Activated T-cell treated with anti-CD3 and anti-CD28 coated beads for 48 hours (primary cell): Measurements from ENCODE around the gene CEP95.

ENCODE experiments used
- DNase-seq: peaks from one replicate; pipeline ENCODE4 v3.0.0-alpha.2; 2020; ENCODE audit warnings: low read depth

Gene CEP95

DNA sequence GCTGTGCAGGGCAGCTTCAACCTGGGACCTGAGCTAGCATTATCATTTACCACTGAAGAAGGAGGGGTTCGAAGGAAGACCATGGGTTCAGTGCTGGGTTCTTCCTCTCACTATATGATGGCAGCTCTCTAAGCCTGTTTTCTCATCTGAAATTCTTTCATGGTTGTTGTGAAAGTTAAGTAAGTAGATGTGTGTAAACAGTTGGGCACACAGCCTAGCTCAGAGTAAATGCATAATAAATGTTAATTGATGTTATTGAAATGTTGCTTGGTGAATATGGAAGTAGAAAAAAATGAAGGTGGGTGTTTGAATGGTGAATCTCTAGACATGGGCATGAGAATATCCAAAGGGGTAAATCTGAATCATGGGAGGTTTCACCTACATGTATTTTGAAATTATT, 9.1 kb downstream of the CEP95 start:
- DNase-seq: no peak

DNA sequence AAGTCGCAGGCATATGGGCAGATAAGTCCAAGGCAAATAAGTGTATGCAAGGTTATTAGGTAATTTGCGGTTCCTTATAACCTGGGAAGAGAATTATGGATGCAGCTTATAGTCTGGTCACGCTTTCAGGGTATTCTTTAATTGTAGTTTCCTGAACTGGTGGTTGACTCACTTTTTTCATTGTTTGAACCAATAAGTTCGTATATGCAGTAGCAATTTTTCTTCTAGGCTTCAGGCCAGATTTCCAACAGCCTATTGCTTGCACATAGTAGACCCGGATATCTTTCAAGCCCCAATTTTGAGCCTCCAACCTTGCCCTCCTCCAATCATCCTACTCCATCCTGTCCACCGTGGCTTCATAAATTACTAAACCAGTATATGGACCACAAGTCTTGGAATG, 12.8 kb downstream of the CEP95 start:
- no peak for DNase-seq

DNA sequence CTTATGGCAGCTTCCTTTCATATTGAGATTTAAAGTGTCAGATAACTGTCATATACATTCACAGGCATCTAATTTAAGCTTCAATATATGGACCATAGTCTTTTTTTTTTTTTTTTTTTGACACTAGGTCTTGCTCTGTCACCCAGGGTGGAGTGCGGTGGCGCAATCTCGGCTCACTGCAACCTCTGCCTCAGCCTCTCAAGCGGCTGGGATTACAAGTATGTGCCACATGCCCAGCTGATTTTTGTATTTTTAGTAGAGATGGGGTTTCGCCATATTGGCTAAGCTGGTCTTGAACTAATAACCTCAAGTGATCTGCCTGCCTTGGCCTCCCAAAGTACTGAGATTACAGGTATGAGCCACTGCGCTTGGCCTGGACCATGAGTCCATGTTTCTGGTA, 13.6 kb downstream of the CEP95 start:
- no peak for DNase-seq

DNA sequence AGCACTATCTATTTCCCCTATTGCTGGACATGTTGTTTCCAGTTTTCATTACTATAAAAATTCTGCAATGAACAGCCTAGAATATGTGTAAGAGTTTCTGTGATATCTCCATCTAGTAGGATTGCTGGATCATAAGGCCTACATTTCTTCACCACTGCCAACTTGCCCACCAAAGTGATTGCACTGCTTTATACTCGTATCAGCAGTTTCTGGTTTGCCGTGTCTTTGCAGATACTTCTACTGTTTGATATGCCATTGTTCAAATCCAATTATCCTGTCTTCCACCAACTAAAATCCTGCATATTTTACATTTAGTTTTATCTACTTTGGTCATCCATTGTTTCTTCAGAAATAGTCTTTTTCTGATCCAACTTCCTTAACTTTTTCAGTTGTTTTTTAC, 21.1 kb downstream of the CEP95 start:
- DNase-seq: no peak

DNA sequence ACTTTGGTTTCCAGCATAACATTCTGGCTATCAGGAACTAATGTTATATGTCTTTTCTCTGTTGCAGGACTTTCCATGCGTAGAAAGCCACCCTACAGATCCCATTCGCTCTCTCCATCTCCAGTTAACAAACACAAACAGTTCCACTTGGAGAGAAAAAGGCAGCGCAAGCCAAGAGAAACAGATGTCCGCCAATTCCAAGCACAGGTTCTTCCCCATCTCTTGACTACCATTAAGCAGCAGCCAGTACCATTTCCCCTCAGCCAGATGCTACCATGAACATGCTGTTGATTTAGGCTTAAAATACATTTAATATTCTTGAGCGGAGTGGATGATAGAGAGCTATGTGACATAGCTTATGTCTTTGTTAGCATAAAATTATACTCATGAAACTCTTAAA, 22.4 kb downstream of the CEP95 start:
- no peak for DNase-seq

DNA sequence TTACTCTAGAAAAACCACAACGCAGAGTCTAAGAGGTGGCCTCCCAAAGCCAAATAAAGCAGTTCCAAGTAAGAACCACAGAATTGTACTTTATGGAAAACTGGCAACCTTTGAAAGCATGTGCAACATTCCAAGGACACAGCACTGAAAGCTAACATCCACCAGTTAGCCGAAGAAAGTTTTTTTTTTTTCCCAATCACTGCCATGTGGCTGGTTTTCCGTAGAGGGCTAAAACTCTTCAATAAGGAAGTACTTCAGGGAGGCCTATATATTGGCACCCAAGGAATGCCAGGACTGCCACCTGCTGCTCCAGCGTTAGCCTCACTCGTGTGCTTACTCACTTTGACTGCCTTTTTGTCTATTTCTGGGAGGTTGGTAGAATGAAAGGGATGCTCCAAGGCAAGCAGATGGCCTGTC, 25.2 kb downstream of the CEP95 start:
- DNase-seq: no peak

DNA sequence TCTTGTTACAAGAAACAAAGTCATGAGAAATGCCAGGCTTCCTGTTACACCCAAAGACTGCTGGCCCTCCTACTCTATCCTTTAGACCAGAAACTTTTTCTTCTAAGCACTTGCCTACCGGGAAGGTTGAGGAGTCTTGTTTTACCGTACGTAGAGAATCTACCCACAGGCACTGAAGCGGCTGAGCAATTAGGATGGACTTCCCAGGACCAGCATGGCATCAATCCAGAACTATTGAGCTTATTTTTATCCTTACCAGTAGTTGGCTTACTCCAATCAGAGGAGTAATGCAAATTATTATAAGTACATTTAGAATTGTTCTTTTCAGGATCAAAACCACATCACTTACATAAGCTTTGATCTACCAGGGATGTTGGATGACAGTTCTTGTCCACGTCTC, 25.6 kb downstream of the CEP95 start:
- DNase-seq: no peak

DNA sequence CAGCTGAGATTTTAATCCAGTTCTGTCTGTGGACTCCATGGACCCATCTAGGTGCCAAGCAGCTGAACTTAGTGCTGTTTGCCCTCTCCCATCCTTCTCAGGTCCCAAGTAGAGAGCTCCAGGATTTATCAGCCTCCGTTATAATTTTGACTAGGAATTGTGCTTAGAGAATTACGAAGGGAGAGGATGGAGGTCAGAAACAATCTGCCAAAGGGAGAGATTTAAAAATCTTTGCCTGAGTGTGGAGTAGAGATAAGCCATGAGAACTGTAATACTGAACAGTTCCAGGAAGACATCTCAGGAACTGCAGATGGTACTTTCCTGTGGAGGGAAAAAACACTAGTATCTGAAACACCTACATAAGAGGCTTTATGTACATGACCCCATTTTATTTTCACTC, 27.0 kb downstream of the CEP95 start:
- no peak for DNase-seq

DNA sequence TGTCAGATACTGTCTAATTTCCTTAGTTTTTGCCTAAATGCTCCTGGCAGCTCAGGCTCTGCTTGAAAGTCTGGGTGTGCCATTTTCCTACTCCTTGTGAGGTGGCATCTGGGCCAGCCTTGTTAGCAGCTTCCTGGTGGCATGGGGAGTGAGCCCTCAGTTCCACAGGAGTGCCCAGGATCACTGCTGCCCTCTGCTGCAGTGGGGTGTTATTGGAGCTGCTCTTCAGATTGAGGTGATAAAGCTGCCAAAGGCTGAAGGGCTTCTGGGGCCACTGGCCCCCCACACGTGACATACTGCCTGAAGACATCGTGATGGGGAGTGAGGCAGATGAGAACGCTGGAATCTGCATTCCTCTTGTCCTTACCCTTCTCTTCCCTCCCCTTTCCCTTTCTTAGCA, 27.4 kb downstream of the CEP95 start:
- DNase-seq: no peak

DNA sequence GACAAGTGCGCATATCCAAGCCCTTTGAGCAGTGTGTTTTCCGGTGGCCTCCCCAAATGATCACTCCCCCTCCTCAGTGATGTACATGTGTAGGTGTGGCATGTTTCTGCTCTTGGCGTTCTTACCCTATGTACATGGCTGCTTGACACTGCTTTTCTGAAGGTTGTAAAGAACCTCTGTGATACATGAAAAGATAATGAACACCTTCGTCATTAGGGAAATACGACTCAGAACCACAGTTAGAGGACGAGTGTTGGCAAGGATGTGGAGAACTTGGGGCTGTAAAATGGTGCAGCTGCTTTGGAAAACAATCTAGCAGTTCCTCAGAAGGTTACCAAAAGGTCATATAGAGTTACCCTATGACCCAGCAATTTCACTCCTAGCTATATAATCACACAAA, 28.6 kb downstream of the CEP95 start:
- no peak for DNase-seq

DNA sequence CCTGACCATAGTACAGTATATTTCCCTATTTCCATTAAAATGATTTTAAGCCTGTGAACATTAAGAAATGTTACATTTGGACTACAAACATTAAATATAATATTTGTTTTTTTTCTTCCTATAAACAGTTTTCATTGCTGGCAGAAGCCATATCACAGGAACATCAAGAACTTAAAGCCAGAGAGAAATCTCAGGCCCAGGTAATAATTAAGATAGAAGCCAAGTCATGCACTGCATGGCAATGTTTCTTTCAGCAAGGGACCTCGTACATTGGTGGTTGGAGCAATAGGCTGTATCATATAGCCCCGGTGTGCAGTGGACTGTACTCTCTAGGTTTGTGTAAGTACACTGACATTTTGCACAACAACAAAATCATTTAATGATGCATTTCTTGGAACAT, 30.1 kb downstream of the CEP95 start:
- DNase-seq: no peak

DNA sequence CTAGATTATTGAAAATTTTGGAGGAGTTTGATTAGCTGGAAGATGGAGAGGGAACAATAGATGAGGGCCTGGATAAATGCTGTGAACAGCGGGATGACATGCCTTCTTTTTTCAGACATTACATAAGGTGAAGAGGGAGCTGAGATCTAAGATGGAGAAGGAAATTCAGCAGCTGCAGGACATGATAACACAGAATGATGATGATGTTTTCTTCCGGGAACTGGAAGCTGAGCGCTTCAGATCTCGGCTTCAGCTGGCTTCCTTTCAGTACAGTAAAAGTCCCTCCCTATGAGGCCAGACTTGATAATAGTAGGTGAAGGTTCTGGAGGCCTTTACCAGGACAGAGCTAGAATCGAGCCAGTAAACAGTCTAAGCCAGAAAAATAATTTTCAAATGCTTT, 30.7 kb downstream of the CEP95 start:
- DNase-seq: no peak

DNA sequence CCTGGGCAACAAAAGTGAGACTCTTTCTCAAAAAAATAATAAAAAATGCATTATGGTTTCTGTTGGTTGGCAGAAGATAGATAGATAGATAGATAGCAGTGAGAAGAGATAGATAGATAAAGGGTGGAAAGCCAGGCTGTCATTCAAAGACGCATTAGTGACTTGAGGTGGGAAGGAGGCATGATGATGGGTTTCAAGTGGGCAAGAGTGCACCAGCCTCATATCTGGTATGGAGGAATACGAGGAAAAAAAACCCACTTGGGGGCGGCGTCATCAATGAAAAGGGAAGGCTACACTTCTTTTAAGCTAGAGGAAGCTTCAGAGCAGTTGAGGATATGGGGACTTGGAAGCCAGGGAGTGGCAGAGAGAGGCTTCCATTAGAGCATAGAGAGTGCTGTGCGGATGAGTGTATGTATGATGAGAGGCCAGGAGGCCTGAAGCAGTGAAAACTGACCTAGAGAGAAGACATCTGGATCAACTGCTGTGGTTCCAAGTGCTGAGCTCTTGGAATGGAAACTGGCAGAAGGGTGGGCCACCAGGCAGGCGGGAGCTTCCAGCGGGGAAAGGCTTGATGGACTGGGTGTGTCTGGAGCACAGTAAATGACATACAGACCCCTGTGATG, 31.8 kb downstream of the CEP95 start:
- no peak for DNase-seq

DNA sequence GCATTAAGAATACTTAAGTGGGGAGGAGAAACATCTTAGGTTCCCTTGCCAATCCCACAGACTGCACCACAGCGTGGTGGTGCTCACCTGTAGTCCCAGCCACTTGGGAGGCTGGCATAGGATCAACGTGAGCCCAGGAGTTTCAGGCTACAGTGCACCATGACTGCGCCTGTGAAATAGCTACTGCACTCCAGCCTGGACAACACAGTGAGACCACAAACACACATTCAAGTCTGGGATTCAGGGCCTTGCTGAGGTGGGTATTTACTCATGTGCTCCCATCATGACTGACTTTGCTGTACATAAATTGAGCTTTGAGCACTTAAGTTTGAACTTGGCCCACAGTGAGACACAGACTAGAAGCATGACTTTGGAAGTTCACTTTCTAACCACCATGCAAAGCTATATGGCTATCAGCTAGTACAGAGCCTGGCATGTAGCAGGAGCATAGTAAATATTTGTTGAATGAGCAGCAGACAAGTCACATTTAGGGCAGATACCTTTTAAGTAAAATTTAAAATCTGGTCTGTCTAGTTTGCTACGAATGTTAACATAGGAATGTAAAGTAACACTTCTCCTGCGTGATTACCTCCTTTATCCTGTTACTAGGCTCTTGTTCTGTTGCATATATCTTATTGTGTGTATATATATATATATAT, 33.5 kb downstream of the CEP95 start:
- no peak for DNase-seq

DNA sequence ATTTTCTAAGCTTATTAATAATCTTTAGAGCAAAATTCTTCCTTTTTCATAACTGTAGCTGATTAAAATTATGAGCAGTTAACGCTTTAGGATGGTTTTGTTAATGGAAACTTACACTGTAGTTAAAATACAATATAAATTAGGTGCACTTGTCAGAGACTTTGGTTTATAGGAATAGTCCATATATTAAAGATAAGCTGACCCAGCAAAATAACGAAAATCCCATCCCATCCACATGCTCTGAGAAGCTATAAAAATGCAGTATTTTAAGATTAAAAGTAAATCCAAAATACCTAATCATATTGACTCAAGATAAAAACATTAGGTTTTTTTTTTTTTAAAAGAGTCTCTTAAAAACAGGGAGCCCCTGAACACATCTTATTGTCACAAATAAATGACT, 38.0 kb downstream of the CEP95 start:
- no peak for DNase-seq

DNA sequence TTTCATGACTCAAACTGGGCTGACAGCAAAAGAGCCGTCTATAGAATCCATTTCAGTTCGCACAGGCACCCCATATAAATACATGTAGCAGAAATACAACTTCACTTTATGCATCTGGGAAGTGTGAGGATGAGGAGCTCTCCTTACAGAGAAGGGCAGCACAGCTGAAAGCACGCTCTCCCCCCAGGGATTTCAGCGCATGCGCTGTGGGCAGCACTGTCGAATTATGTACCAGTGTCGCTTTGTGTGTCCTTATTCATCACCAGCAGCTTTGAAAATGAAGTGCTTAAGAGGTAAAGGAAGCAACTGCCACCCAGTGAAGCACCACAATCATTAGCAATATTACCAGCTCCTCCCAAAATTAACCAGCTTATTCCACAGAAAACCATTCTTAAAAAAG, 39.9 kb downstream of the CEP95 start:
- no peak for DNase-seq

DNA sequence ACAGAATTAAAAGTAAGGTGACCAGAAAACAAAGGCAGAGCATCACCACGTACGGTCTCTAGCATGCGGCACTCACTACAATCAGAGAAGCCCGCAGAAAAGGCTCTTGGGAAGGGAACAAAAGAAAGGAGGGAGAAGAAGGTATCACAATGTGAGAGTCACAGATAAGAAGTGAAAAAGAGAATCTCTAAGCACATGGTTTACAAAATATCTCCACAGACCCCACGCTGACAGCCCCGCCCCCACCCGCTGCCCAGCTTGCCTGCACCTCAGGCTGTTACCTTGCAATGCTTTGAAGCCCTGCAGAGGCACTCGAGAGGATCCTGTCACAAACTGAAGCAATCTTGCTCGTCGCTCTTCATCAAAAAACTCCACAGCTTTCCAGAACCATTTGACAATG, 40.5 kb downstream of the CEP95 start:
- DNase-seq: no peak

DNA sequence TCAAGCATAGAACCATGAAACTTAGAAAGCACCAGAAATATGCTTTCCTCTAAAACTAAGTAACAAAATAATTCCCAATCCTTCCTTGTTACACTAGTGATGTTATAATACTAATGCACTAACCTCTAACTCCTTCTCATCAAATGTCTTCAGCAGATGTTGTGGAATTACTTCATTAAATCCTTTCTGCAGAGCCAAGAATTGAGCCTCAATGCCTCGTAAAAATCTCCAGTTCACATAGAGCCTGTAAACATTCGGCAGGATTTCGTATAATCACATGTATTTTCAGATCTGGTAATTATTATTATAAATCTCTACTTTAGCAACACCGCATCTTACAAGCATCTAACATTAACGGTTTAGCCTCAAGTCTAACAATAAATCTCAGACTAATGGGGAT, 44.7 kb downstream of the CEP95 start:
- no peak for DNase-seq

DNA sequence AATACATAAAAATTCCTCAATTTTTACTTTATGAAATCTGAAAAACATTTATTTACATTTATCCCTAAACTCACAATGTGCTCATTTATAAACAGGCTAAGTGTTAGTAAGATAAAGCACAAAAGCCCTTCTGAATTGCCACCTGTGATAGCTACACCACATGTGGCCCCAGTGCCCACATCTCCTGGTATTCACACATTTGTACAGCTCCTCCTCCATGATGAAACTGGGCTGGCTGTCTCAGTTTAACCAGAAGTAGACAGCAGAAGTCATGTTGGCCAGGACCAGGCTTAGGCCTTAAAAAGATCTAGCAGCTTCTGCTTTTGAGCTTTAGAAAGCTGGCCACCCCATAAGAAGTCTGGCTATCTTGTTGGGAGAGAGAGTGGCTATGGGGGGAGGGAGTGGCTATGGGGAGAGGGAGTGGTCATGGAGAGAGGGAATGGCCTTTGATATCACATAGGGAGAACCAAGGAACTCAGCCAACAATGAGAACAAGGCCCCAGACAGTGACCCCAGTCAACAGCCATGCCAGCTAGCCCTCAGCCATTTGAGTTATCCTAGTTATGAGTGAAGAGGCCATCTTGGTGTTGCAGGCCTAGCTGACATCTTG, 47.4 kb downstream of the CEP95 start:
- DNase-seq: no peak

DNA sequence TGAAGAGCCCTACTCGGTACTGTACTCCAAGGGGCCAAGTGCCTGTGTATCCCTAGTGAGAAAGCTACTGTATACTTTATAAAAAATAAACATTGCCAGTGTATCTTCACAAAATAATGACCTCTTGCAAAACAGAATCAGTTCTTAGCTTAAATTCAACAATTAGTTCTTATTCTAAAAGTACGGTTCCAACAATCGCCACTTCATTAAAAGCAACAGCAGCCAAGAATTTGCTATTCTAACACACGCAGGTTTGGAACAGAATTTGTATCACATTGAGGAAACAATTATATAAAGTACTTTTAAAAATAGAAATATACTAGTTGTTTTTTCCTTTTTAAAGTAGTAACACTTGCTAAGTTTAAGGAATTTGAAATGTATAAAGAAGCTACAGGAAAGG, 48.5 kb downstream of the CEP95 start:
- DNase-seq: no peak

DNA sequence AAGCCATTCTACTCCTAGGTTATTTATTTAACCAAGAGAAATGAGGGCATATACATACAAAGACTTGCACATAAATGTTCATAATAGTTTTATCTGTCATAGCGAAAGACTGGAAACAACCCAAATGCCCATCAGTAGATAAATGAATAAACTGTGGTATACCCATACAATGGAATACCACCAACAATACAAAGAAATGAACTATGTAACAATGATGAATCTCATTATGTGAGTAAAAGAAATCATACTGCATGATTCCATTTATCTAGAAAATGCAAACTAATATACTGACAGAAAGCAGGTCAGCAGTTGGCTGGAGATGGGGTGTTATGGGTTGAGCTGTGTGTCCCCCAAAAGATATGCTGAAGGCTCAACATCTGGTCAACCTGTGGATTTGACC, 57.3 kb downstream of the CEP95 start:
- no peak for DNase-seq

DNA sequence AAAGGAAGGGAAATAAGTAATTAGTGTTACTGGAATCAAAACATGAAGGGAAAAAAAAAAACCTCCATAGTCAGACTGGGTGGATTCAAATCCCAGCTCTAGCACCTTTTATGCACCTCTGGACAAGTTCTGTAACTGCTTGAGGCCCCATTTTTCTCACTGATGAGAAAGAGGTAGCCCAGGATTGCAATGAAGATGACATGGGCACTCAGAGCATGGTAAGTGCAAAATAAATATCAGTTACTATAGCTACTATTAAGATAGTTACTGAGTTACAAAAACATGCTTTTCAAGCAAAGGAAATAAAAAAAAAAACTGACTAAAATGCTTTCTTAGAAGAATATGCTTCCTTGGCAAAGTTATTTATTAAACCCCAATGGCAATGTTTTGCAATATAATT, 58.8 kb downstream of the CEP95 start:
- DNase-seq: no peak

DNA sequence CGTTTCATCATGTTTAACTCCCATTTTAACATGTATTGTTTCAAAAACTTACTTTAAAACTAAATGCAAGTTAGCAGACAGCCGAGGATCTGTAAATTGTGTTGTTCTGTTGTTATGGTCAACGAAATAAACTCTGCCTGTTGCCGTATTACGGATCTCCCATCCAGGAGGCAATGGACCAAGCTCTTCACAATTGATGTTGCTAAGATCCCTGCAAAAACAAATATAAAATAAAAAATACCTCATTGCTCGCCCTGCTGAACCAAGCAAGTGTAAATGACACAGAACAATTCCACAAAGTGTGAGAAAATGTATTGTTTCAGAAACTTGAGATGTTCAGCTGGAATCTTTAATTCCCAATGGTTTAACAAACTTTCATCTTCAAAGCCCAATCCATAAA, 65.0 kb downstream of the CEP95 start:
- no peak for DNase-seq

DNA sequence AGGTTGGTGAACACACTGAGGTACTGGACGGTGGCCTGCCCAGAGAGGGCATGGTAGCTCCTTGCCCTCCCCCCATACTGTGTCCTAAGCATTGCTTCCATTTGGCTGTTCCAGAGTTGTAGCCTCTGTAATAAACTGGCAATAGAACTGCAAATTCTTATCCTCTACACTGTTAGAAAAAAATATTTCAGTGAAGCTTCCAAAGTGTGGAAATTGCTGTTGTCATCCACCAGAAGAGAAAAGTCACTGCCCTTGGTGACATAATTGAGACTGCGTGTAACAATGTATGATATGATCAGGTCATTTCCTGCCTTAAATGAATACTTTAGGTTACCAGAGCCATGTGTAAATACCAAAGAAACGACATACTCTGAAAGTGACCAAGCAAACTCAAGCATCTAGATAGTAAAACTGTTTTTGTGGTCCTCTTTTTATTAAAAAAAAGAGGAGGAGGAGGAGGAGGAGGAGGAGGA, 65.9 kb downstream of the CEP95 start:
- DNase-seq: no peak
